CD4-positive, alpha-beta memory T cell (primary cell): ENCODE results near the gene EXOC7. TPM values are rescaled to one million over a fixed set of nuclear protein-coding genes. Genes with fewer than 3 reads are reported as not detected.

Experiments used
- CTCF ChIA-PET: fragments of 350-600 bp; sonication (Branson Sonifier 250); formaldehyde crosslinking; loops from one replicate; lab custom pipeline; 2021; ENCODE audit warnings: inconsistent platforms; ENCODE audit not compliant: partially characterized antibody; lab: Charles Lee
- POLR2A ChIA-PET: fragments of 350-600 bp; sonication (Branson Sonifier 250); formaldehyde crosslinking; loops from one replicate; lab custom pipeline; 2021; ENCODE audit not compliant: partially characterized antibody; lab: Charles Lee
- DNase-seq, 5 donors: peaks; one replicate each; pipeline versions ENCODE4 v3.0.0 to v3.0.0-alpha.2; 2020 to 2022; ENCODE audit warnings: mixed read lengths in 1 of 5
- H3K27ac ChIP-seq: one replicate; pipeline ENCODE4 v1.7.0; 2013; ENCODE audit warnings: low read depth, low read length
- H3K27me3 ChIP-seq: 2 replicates; pipeline ENCODE4 v1.7.0; 2013; ENCODE audit warnings: mild to moderate bottlenecking, low read length, moderate library complexity; ENCODE audit not compliant: insufficient read depth
- H3K36me3 ChIP-seq: 2 replicates; pipeline ENCODE4 v1.7.0; 2013; ENCODE audit warnings: mild to moderate bottlenecking, low read length, moderate library complexity; ENCODE audit not compliant: insufficient read depth
- H3K4me1 ChIP-seq: 2 replicates; pipeline ENCODE4 v1.7.0; 2013; ENCODE audit warnings: mild to moderate bottlenecking, low read length, moderate library complexity; ENCODE audit not compliant: insufficient read depth
- H3K4me3 ChIP-seq, 2 donors: one replicate each; pipeline ENCODE4 v1.7.0; 2013; ENCODE audit warnings: low read length in 2 of 2, mild to moderate bottlenecking in 1 of 2
- H3K9me3 ChIP-seq, 2 donors: one replicate each; pipeline ENCODE4 v1.7.0; 2013; ENCODE audit warnings: low read length in 2 of 2, control low read depth in 1 of 2; ENCODE audit not compliant: control insufficient read depth in 1 of 2
- H3K27ac Mint-ChIP-seq, 7 donors: one replicate each; pipeline ENCODE4 v1.8.0; 2020 to 2021; ENCODE audit warnings: mixed read lengths in 7 of 7, mild to moderate bottlenecking in 6 of 7, inconsistent platforms in 3 of 7, moderate library complexity in 3 of 7
- H3K27me3 Mint-ChIP-seq, 2 donors: one replicate each; pipeline ENCODE4 v1.8.0; 2020 to 2021; ENCODE audit warnings: mixed read lengths in 2 of 2
- H3K36me3 Mint-ChIP-seq, 2 donors: one replicate each; pipeline ENCODE4 v1.8.0; 2020 to 2021; ENCODE audit warnings: mixed read lengths in 2 of 2, inconsistent platforms in 1 of 2, mild to moderate bottlenecking in 1 of 2
- H3K4me1 Mint-ChIP-seq, 4 donors: one replicate each; pipeline ENCODE4 v1.8.0; 2020 to 2021; ENCODE audit warnings: mixed read lengths in 4 of 4, mild to moderate bottlenecking in 1 of 4
- H3K4me3 Mint-ChIP-seq, 8 donors: one replicate each; pipeline ENCODE4 v1.8.0; 2020 to 2021; ENCODE audit warnings: mixed read lengths in 8 of 8, mild to moderate bottlenecking in 7 of 8, moderate library complexity in 6 of 8, inconsistent platforms in 3 of 8
- H3K9me3 Mint-ChIP-seq, 8 donors: one replicate each; pipeline ENCODE4 v1.8.0; 2020 to 2021; ENCODE audit warnings: mixed read lengths in 8 of 8, mild to moderate bottlenecking in 5 of 8, inconsistent platforms in 3 of 8, moderate library complexity in 1 of 8
- intact Hi-C: fragments of 100-400 bp; cut with micrococcal nuclease; formaldehyde crosslinking; loops from one replicate; pipeline ENCODE4 v1.15.1; 2023
- polyA plus RNA-seq, 2 donors: library from polyadenylated mRNA; unstranded; fragments of 300-500 nt; fragmentation: Illumina TruSeq; gene quantifications; one replicate each; pipeline ENCODE4 v1.2.3, GENCODE V29; 2021
- total RNA-seq, 2 experiments: library from RNA; stranded (reverse); gene quantifications; one replicate each; pipeline ENCODE4 v1.2.3, GENCODE V29; 2021

EXOC7 gene
- total and polyA plus RNA-seq, 4 experiments from 2014 or later, result 36.2 to 184 (median 125) TPM

DNA sequence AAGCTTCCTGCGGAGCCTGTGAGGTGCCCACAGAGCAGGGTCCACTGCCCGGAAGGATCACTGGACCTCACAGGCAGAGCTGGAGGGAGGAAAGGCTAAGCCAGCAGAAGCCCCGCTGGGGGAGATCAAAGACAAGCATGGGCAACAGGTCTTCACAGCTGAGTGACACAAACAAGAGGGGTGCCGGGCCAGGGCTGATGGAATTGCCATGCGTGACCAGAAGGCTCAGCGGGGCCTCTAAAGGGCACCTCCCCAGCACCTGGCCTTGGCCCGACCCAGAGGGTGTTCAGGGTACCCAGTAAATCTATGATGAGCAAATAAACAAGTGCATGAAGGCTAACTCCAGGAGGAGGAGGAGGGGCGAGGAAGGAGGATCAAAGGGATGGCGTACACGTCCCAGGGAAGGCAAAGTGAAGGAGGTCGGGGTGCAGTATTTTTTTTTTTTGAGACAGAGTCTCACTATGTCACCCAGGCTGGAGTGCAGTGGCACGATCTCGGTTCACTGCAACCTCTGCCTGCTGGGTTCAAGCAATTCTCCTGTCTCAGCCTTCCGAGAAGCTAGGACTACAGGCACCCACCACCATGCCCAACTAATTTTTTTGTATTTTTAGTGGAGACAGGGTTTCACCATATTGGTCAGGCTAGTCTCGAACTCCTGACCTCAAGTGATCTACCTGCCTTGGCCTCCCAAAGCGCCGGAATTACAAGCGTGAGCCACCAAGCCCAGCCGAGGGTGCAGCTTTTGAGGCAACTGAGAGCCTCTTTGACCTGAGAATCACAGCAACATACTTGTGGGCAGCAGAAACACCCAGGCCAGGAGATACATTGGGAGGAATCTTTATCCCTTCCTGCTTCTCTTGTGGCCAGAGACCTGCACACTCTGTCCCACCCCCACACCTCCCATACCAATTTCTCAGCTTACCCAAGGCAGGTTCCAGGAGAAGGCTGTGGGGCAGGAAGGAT, 16.1 kb upstream of the EXOC7 start:
- ChIA-PET POLR2A (interaction anchor here (0.5 to 7.9 kb wide), 8 partner anchors 16 to 160 kb away, joined by 3 to 108 read pairs (median 4); partner anchors contain the start of genes EXOC7 and UBALD2), CTCF (interaction anchor here (0.6 to 11.2 kb wide), 13 partner anchors 13 to 518 kb away, joined by 3 to 232 read pairs (median 4); no protein-coding TSS in a partner anchor)
- H3K4me1 ChIP-seq, result peaks cover 10% of the 10 kb centered on the region
- intact Hi-C loops, result loop anchor here (5.0 kb wide), 1 partner anchor 107 kb away; no protein-coding TSS in a partner anchor
- H3K27ac ChIP-seq, result no peak overlapping the region
- no peaks in the 10 kb centered on the region for H3K27me3 ChIP-seq
- Mint-ChIP-seq H3K9me3 (no peaks in the 10 kb centered on the region), H3K27ac (peak overlapping the region in 1 of 7 donors; percentile 44), H3K4me1 (peaks cover 0 to 8% (median 4%) of the 10 kb centered on the region in 4 donors), H3K27me3 (no peaks in the 10 kb centered on the region), H3K36me3 (no peaks in the 10 kb centered on the region), H3K4me3 (peak overlapping the region in 1 of 8 donors; percentile 7)
- H3K36me3 ChIP-seq, result no peaks in the 10 kb centered on the region
- DNase-seq, result no peak
- H3K9me3 ChIP-seq, result no peaks in the 10 kb centered on the region
- no peak overlapping the region for H3K4me3 ChIP-seq

DNA sequence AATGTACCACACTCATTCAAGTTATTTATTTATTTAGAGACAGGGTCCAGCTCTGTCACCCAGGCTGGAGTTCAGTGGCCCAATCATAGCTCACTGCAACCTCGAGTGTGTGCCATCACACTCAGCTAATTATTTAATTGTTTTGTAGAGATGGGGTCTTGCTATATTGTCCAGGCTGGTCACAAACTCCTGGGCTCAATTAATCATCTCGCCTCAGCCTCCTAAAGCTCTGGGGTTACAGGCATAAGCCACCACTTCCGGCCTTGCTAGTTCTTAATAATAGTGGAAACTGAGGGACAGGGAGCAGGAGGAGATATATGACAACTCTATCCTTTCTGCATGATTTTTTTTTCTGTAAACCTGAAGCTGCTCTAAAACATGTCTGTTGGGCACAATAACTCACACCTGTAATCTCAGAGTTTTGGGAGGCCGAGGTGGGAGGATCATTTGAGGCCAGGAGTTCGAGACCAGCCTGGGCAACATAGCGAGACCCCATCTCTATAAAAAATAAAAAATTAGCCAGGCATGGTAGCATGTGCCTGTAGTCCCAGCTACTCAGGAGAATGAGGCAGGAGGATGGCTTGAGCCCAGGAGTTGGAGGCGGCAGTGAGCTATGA, 11.7 kb upstream of the EXOC7 start:
- POLR2A ChIA-PET, result interaction anchor here (1.1 to 1.9 kb wide), 2 partner anchors 10 to 165 kb away, joined by 3 to 7 read pairs; no protein-coding TSS in a partner anchor
- Histone ChIP-seq H3K9me3 (no peaks in the 10 kb centered on the region), H3K4me1 (no peaks in the 10 kb centered on the region), H3K27ac (no peak overlapping the region), H3K4me3 (no peak overlapping the region), H3K27me3 (no peaks in the 10 kb centered on the region), H3K36me3 (no peaks in the 10 kb centered on the region)
- Mint-ChIP-seq H3K36me3 (no peaks in the 10 kb centered on the region), H3K4me1 (no peaks in the 10 kb centered on the region), H3K9me3 (peaks cover 0 to 5% (median 0%) of the 10 kb centered on the region in 8 donors), H3K27me3 (no peaks in the 10 kb centered on the region), H3K27ac (peak overlapping the region in 1 of 7 donors; percentile 29), H3K4me3 (no peak overlapping the region)
- CTCF ChIA-PET, result interaction anchor here (0.7 to 2.9 kb wide), 4 partner anchors 9 to 164 kb away, joined by 3 to 23 read pairs (median 3); no protein-coding TSS in a partner anchor
- no peak for DNase-seq
- intact Hi-C loops, result no loop called here

DNA sequence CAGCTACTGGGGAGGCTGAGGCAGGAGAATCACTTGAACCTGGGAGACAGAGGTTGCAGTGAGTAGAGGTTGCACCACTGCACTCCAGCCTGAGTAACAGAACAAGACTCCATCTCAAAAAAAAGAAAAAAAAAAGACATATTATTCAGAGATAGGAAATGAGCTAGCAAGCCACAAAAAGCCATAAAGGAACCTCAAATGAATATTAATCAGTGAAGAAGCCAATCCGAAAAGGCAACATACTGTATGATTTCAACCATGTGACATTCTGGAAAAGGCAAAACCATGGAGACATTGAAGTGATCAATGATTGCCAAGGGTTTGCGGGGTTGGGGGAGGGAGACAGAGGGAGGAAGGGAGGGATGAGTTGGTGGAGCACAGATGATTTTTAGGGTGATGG, 8.4 kb upstream of the EXOC7 start:
- no peaks in the 10 kb centered on the region for H3K36me3 ChIP-seq
- H3K4me3 Mint-ChIP-seq, result no peak overlapping the region
- no peaks in the 10 kb centered on the region for H3K36me3 Mint-ChIP-seq
- intact Hi-C loops, result no loop called here
- H3K9me3 Mint-ChIP-seq, result peaks cover 0 to 5% (median 0%) of the 10 kb centered on the region in 8 donors
- no peaks in the 10 kb centered on the region for H3K4me1 ChIP-seq
- H3K27me3 ChIP-seq, result no peaks in the 10 kb centered on the region
- H3K27ac ChIP-seq, result no peak overlapping the region
- DNase-seq, result no peak
- H3K27me3 Mint-ChIP-seq, result no peaks in the 10 kb centered on the region
- no peak overlapping the region for H3K27ac Mint-ChIP-seq
- H3K4me3 ChIP-seq, result no peak overlapping the region
- H3K9me3 ChIP-seq, result no peaks in the 10 kb centered on the region
- ChIA-PET CTCF (interaction anchor here (0.6 to 1.8 kb wide), 2 partner anchors 98 to 167 kb away, joined by 4 to 10 read pairs; no protein-coding TSS in a partner anchor), POLR2A (interaction anchor here (1.0 kb wide), 1 partner anchor 159 kb away, joined by 3 read pairs; no protein-coding TSS in a partner anchor)
- H3K4me1 Mint-ChIP-seq, result no peaks in the 10 kb centered on the region

DNA sequence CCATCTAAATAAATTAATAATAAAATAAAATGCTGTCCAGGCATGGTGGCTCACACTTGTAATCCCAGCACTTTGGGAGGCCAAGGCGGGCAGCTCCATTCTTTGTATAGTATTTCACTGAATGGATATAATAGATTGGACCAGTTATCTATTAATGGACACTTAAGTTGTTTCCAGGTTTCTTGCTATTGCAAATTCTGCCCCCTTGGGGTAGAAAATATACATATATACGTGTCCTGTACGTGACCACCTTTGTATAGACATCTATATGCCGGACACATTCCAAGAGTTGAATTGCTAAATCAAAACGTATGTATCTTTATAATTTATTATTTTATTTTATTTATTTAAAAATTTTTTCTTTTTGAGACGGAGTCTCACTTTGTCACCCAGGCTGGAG, 3.9 kb upstream of the EXOC7 start:
- H3K4me3 ChIP-seq, result no peak overlapping the region
- H3K27me3 Mint-ChIP-seq, result no peaks in the 10 kb centered on the region
- no peaks in the 10 kb centered on the region for H3K9me3 Mint-ChIP-seq
- no peak overlapping the region for H3K27ac ChIP-seq
- H3K9me3 ChIP-seq, result no peaks in the 10 kb centered on the region
- peak in 1 of 5 donors; percentile 20 for DNase-seq
- no peaks in the 10 kb centered on the region for H3K36me3 ChIP-seq
- no peaks in the 10 kb centered on the region for H3K27me3 ChIP-seq
- intact Hi-C loops, result loop anchor here (1.0 kb wide), 1 partner anchor 93 kb away; no protein-coding TSS in a partner anchor
- peaks cover 0 to 10% of the 10 kb centered on the region in 2 donors for H3K36me3 Mint-ChIP-seq
- peaks cover 8 to 25% (median 15%) of the 10 kb centered on the region in 4 donors for H3K4me1 Mint-ChIP-seq
- peaks cover 12% of the 10 kb centered on the region for H3K4me1 ChIP-seq
- H3K27ac Mint-ChIP-seq, result no peak overlapping the region
- ChIA-PET POLR2A (interaction anchor here (0.5 to 0.6 kb wide), 2 partner anchors 54 to 1725 kb away, joined by 3 read pairs; no protein-coding TSS in a partner anchor), CTCF (interaction anchor here (0.9 to 2.5 kb wide), 4 partner anchors 12 to 172 kb away, joined by 3 to 15 read pairs (median 8); no protein-coding TSS in a partner anchor)
- H3K4me3 Mint-ChIP-seq, result no peak overlapping the region

DNA sequence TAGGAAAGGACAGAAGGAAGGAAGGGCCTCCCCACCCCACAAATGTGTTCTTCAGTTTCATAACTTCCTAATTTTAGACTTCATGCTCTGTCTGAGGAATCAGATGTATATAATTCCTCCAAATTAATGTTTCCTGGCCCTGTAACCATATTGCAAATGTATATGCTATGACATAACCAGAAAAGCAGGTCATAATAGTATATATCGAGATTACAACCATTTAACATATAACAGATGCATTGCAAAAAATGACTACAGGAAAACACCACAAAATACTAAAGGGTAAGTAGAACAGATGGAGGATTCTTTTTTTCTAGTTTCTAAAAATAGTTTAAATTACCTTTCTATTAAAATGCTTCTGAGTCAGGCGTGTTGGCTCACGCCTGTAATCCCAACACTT, 3.1 kb upstream of the EXOC7 start:
- peaks cover 20% of the 10 kb centered on the region for H3K4me1 ChIP-seq

DNA sequence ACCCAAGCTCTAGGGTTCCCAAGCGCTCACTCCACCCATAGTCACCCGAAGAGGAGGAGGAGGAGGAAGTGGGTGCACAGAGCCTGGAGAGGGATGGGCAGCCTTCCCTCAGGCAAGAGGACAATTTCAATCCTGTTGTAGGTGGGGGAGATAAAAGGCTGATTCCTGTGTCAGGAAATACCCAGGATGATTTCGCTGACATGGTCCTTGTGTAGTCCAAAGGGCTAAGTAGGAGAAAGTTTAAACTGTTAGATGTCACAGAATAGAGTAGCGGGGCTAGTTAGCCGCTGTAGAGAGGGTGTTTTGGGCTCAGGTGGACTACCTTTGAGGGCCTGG, 1.3 kb upstream of the EXOC7 start:
- peaks cover 20 to 43% (median 30%) of the 10 kb centered on the region in 4 donors for H3K4me1 Mint-ChIP-seq
- Histone ChIP-seq H3K4me3 (no peak overlapping the region), H3K9me3 (no peaks in the 10 kb centered on the region), H3K27me3 (no peaks in the 10 kb centered on the region), H3K27ac (no peak overlapping the region), H3K36me3 (peaks cover 2% of the 10 kb centered on the region), H3K4me1 (peaks cover 27% of the 10 kb centered on the region)
- ChIA-PET CTCF (interaction anchor here (1.0 to 4.7 kb wide), 7 partner anchors 14 to 194 kb away, joined by 3 to 30 read pairs (median 7); no protein-coding TSS in a partner anchor), POLR2A (interaction anchor here (0.9 to 2.8 kb wide), 6 partner anchors 12 to 75 kb away, joined by 3 to 24 read pairs (median 6); partner anchors contain the start of gene ZACN)
- H3K36me3 Mint-ChIP-seq, result peaks cover 10 to 24% of the 10 kb centered on the region in 2 donors
- no peaks in the 10 kb centered on the region for H3K27me3 Mint-ChIP-seq
- no peaks in the 10 kb centered on the region for H3K9me3 Mint-ChIP-seq
- H3K27ac Mint-ChIP-seq, result peak overlapping the region; percentile 17 to 98 (median 74)
- no peak for DNase-seq
- intact Hi-C loops, result no loop called here
- H3K4me3 Mint-ChIP-seq, result peak overlapping the region; percentile 15 to 98 (median 68)

More for the DNA sequence above, 3.1 kb upstream of the EXOC7 start:
- H3K27me3 ChIP-seq, result no peaks in the 10 kb centered on the region
- H3K4me1 Mint-ChIP-seq, result peaks cover 12 to 32% (median 21%) of the 10 kb centered on the region in 4 donors
- no peak overlapping the region for H3K4me3 Mint-ChIP-seq
- ChIA-PET CTCF (interaction anchor here (0.8 to 2.2 kb wide), 5 partner anchors 8 to 173 kb away, joined by 3 to 15 read pairs (median 5); no protein-coding TSS in a partner anchor), POLR2A (no interaction called here)
- peak overlapping the region in 1 of 7 donors; percentile 47 for H3K27ac Mint-ChIP-seq
- H3K9me3 ChIP-seq, result no peaks in the 10 kb centered on the region
- H3K36me3 ChIP-seq, result no peaks in the 10 kb centered on the region
- H3K36me3 Mint-ChIP-seq, result peaks cover under 1 to 13% of the 10 kb centered on the region in 2 donors
- intact Hi-C loops, result loop anchor here (1.0 kb wide), 1 partner anchor 92 kb away; no protein-coding TSS in a partner anchor
- no peak overlapping the region for H3K4me3 ChIP-seq
- no peak overlapping the region for H3K27ac ChIP-seq
- no peaks in the 10 kb centered on the region for H3K27me3 Mint-ChIP-seq
- H3K9me3 Mint-ChIP-seq, result no peaks in the 10 kb centered on the region
- no peak for DNase-seq
